Measurements from ENCODE around the gene KDM1A.

- no peak for TF ChIP-seq RARB (CRISPR knock-in tag; IDR thresholded peaks at IDR 0.05)
- TF ChIP-seq ZNF70 (CRISPR knock-in tag; IDR thresholded peaks at IDR 0.05), result no peak
- TF ChIP-seq, protein P1, sequence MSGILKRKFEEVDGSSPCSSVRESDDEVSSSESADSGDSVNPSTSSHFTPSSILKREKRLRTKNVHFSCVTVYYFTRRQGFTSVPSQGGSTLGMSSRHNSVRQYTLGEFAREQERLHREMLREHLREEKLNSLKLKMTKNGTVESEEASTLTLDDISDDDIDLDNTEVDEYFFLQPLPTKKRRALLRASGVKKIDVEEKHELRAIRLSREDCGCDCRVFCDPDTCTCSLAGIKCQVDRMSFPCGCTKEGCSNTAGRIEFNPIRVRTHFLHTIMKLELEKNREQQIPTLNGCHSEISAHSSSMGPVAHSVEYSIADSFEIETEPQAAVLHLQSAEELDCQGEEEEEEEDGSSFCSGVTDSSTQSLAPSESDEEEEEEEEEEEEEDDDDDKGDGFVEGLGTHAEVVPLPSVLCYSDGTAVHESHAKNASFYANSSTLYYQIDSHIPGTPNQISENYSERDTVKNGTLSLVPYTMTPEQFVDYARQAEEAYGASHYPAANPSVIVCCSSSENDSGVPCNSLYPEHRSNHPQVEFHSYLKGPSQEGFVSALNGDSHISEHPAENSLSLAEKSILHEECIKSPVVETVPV (CRISPR knock-in tag; IDR thresholded peaks at IDR 0.05), result no peak
- no peak for TF ChIP-seq POU6F1 (CRISPR knock-in tag; IDR thresholded peaks at IDR 0.05; ENCODE audit: borderline replicate concordance, low read depth)
- TF ChIP-seq ZFP30 (CRISPR knock-in tag; IDR thresholded peaks at IDR 0.05), result no peak
- TF ChIP-seq TCF4 (CRISPR knock-in tag; IDR thresholded peaks at IDR 0.05; ENCODE audit: borderline replicate concordance), result no peak
Observed at GRCh38 chr1:23085696-23086095, 66.4 kb downstream of the KDM1A start.

All from SK-N-SH treated with all-trans-retinoic acid at 6 μM for 48 hours (cell line).